Panc1 (cell line): ENCODE data around the gene CHEK2.

Experiments used
- POLR2AphosphoS5 ChIP-seq: IDR thresholded peaks from 2 replicates; pipeline ENCODE4 v1.6.1; 2012; ENCODE audit warnings: mild to moderate bottlenecking, low read depth, low read length, moderate library complexity
- TF ChIP-seq, protein P1 (sequence below): fragments of 450-650 bp; IDR thresholded peaks from 2 replicates; pipeline ENCODE4 v1.5.1; 2017; ENCODE audit warnings: mild to moderate bottlenecking
- TF ChIP-seq, protein P2 (sequence below), 2 experiments: IDR thresholded peaks; 2 replicates each; pipeline ENCODE4 v1.6.1; 2011 to 2012; ENCODE audit warnings: low read depth in 2 of 2, control low read depth in 1 of 2, low read length in 1 of 2, mild to moderate bottlenecking in 1 of 2, moderate library complexity in 1 of 2; ENCODE audit not compliant: insufficient read depth in 1 of 2

DNA sequence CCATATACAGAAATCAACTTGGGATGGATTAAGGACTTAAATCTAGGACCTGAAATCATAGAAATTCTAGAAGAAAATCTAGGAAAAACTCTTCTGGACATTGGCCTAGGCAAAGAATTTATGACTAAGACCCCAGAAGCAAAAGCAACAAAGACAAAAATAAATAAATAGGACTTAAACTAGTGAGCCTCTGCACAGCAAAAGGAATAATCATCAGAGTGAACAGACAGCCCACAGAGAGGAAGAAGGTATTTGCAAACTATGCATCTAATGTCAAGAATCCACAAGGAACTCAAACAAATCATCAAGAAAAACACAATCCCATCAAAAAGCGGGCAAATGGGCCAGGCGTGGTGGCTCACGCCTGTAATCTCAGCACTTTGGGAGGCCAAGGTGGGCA lies 94.4 kb downstream of the CHEK2 start:
- TF ChIP-seq, protein P1, sequence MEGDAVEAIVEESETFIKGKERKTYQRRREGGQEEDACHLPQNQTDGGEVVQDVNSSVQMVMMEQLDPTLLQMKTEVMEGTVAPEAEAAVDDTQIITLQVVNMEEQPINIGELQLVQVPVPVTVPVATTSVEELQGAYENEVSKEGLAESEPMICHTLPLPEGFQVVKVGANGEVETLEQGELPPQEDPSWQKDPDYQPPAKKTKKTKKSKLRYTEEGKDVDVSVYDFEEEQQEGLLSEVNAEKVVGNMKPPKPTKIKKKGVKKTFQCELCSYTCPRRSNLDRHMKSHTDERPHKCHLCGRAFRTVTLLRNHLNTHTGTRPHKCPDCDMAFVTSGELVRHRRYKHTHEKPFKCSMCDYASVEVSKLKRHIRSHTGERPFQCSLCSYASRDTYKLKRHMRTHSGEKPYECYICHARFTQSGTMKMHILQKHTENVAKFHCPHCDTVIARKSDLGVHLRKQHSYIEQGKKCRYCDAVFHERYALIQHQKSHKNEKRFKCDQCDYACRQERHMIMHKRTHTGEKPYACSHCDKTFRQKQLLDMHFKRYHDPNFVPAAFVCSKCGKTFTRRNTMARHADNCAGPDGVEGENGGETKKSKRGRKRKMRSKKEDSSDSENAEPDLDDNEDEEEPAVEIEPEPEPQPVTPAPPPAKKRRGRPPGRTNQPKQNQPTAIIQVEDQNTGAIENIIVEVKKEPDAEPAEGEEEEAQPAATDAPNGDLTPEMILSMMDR: no peak
- TF ChIP-seq POLR2AphosphoS5: no peak
- TF ChIP-seq, protein P2, sequence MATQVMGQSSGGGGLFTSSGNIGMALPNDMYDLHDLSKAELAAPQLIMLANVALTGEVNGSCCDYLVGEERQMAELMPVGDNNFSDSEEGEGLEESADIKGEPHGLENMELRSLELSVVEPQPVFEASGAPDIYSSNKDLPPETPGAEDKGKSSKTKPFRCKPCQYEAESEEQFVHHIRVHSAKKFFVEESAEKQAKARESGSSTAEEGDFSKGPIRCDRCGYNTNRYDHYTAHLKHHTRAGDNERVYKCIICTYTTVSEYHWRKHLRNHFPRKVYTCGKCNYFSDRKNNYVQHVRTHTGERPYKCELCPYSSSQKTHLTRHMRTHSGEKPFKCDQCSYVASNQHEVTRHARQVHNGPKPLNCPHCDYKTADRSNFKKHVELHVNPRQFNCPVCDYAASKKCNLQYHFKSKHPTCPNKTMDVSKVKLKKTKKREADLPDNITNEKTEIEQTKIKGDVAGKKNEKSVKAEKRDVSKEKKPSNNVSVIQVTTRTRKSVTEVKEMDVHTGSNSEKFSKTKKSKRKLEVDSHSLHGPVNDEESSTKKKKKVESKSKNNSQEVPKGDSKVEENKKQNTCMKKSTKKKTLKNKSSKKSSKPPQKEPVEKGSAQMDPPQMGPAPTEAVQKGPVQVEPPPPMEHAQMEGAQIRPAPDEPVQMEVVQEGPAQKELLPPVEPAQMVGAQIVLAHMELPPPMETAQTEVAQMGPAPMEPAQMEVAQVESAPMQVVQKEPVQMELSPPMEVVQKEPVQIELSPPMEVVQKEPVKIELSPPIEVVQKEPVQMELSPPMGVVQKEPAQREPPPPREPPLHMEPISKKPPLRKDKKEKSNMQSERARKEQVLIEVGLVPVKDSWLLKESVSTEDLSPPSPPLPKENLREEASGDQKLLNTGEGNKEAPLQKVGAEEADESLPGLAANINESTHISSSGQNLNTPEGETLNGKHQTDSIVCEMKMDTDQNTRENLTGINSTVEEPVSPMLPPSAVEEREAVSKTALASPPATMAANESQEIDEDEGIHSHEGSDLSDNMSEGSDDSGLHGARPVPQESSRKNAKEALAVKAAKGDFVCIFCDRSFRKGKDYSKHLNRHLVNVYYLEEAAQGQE (IDR thresholded peaks at IDR 0.05; ENCODE audit: insufficient read depth in 1 of 2, low read depth in 2 of 2, low read length in 1 of 2): no peak
